WTC11 (cell line): Measurements from ENCODE around the gene BMP8B.
"Not testable (repeated sequence)": the region's sequence is repeated elsewhere in the genome, so short reads cannot be mapped to it uniquely, and the experiment has no call there.

Experiments used
- CREB1 ChIP-seq: sonication (generic); formaldehyde crosslinking; IDR thresholded peaks from 2 replicates; pipeline ENCODE4 v1.8.0; 2023; ENCODE audit warnings: mild to moderate bottlenecking, missing genetic modification reagents
- FOXJ3 ChIP-seq: sonication (generic); formaldehyde crosslinking; IDR thresholded peaks from 2 replicates; pipeline ENCODE4 v1.9.0; 2021; ENCODE audit warnings: missing genetic modification reagents, mild to moderate bottlenecking, borderline replicate concordance
- NR3C1 ChIP-seq: sonication (generic); formaldehyde crosslinking; conservative IDR thresholded peaks from 2 replicates; pipeline ENCODE4 v1.8.1; 2023; ENCODE audit warnings: low read depth, mild to moderate bottlenecking, missing genetic modification reagents
- TCF7 ChIP-seq: sonication (generic); formaldehyde crosslinking; IDR thresholded peaks from 2 replicates; pipeline ENCODE4 v1.8.0; 2022; ENCODE audit warnings: mild to moderate bottlenecking, low read depth, missing genetic modification reagents, moderate library complexity
- TF ChIP-seq, protein P1 (sequence below): fragments of 200-600 bp; IDR thresholded peaks from 2 replicates; pipeline ENCODE4 v1.8.0; 2022; ENCODE audit warnings: antibody characterized with exemption

GRCh38 chr1:39787964-39788363 is 701 bp downstream of the BMP8B start:
- TF ChIP-seq FOXJ3; TCF7 (CRISPR knock-in tag); NR3C1 (CRISPR knock-in tag); CREB1: not testable (repeated sequence)
- TF ChIP-seq, protein P1, sequence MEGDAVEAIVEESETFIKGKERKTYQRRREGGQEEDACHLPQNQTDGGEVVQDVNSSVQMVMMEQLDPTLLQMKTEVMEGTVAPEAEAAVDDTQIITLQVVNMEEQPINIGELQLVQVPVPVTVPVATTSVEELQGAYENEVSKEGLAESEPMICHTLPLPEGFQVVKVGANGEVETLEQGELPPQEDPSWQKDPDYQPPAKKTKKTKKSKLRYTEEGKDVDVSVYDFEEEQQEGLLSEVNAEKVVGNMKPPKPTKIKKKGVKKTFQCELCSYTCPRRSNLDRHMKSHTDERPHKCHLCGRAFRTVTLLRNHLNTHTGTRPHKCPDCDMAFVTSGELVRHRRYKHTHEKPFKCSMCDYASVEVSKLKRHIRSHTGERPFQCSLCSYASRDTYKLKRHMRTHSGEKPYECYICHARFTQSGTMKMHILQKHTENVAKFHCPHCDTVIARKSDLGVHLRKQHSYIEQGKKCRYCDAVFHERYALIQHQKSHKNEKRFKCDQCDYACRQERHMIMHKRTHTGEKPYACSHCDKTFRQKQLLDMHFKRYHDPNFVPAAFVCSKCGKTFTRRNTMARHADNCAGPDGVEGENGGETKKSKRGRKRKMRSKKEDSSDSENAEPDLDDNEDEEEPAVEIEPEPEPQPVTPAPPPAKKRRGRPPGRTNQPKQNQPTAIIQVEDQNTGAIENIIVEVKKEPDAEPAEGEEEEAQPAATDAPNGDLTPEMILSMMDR: not testable (repeated sequence)
